Measurements from ENCODE around the gene TMEM138. TPM values are rescaled to one million over a fixed set of nuclear protein-coding genes. Genes with fewer than 3 reads are reported as not detected.

Gene TMEM138
- total and polyA plus RNA-seq, 2 of the 13 experiments (the other 11 are each of a cell fraction or from before 2014, with no cell fraction given) = 43.5 to 61.0 TPM

DNA sequence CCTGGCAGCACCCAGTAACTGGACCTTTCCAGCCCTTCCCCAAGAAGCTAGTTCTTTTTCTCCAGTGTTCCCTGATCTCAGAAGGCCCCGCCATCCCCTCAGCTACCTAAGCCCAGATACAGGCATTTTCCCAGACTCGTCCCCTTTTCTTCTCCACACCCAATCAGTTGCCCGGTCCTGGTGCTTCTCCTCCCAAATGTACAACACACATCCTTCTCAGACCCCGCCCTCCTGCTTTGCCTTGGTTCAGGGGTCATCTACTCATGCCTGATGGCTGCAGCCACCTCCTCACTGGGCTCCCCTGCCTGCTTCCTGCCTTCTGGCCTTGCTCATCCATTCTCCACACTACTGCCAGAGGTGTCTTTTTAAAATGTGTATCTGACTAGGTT, 22.7 kb upstream of the TMEM138 start:
- H4K20me1 ChIP-seq (ENCODE audit: insufficient read depth, low read length) = 0 out of 2 replicates have a peak, but pooled peaks cover 4% of the 10 kb centered on the region
- 94% methylated on average over 4 of the region's 4 CpGs for WGBS (ENCODE audit: low lambda C conversion rate)
- intact Hi-C loops (cut with micrococcal nuclease; ENCODE audit: unreplicated experiment) = loop anchor here (10.0 kb wide), 1 partner anchor 85 kb away; no protein-coding TSS in a partner anchor
- no peak overlapping the region for H3K9ac ChIP-seq (ENCODE audit: insufficient read depth, low read depth, low read length)
- H3K36me3 ChIP-seq (replicated peaks in 1 of 2; ENCODE audit: control insufficient read depth in 1 of 2, insufficient read depth in 2 of 2, low read length in 2 of 2) = peaks cover 39 to 64% of the 10 kb centered on the region in 2 experiments
- in situ Hi-C loops (cut with HindIII; ENCODE audit: extremely low pct_ligation_motif_present, low pct_unique_long_range_greater_than_20kb) = loop anchor here (5.0 kb wide), 1 partner anchor 48 kb away; no protein-coding TSS in a partner anchor
- FAIRE-seq (no peak), DNase-seq (ENCODE audit: low spot score) (no peak), ATAC-seq (no peak)
- H3K79me2 ChIP-seq (ENCODE audit: insufficient read depth, low read length) = peaks cover 35% of the 10 kb centered on the region
- ChIA-PET POLR2A (no interaction called here), CTCF (ENCODE audit: low intra/inter-chr PET ratio, low total read pairs) (no interaction called here)
- H3K4me1 ChIP-seq (ENCODE audit: insufficient read depth, low read length) = peaks cover 25% of the 10 kb centered on the region
- no peak overlapping the region for H3K27ac ChIP-seq (ENCODE audit: extremely low read length, insufficient read depth, low read length)
- no peaks in the 10 kb centered on the region for H3K27me3 ChIP-seq (ENCODE audit: control insufficient read depth in 1 of 2, insufficient read depth in 2 of 2, low read length in 2 of 2)
- no peak overlapping the region for H3K4me2 ChIP-seq (ENCODE audit: low read depth, low read length)
- no peak overlapping the region for H2AFZ ChIP-seq (ENCODE audit: low read length)
- no peak overlapping the region for H3K4me3 ChIP-seq (replicated peaks in 1 of 3; ENCODE audit: insufficient read depth in 1 of 3, low read depth in 2 of 3, low read length in 3 of 3)
- H3K9me3 ChIP-seq (ENCODE audit: low read length) = no peaks in the 10 kb centered on the region
- BruUV-seq (replicated peaks) = no TSS peak
- TF ChIP-seq TMF1 (CRISPR knock-in tag; IDR thresholded peaks at IDR 0.05; ENCODE audit: low read depth) (no peak), ZNF75D (CRISPR knock-in tag; IDR thresholded peaks at IDR 0.05; ENCODE audit: borderline replicate concordance) (no peak), ZNF207 (IDR thresholded peaks at IDR 0.05; ENCODE audit: borderline replicate concordance) (no peak), DNMT3B (CRISPR knock-in tag; conservative IDR thresholded peaks at IDR 0.05) (no peak), POLR2G (IDR thresholded peaks at IDR 0.05; ENCODE audit: low read depth, low read length) (no peak), ZC3H4 (CRISPR knock-in tag; IDR thresholded peaks at IDR 0.05; ENCODE audit: borderline replicate concordance) (no peak), ZNF234 (CRISPR knock-in tag; conservative IDR thresholded peaks at IDR 0.05) (no peak), SUZ12 (IDR thresholded peaks at IDR 0.05; ENCODE audit: low read depth, low read length) (no peak), ZNF501 (CRISPR knock-in tag; IDR thresholded peaks at IDR 0.05) (no peak), TSC22D2 (CRISPR knock-in tag; IDR thresholded peaks at IDR 0.05; ENCODE audit: borderline replicate concordance) (no peak), ZFYVE20 (CRISPR knock-in tag; IDR thresholded peaks at IDR 0.05; ENCODE audit: borderline replicate concordance, low read depth) (no peak), CENPX (CRISPR knock-in tag; IDR thresholded peaks at IDR 0.05) (no peak)
- TF ChIP-seq, protein P1, sequence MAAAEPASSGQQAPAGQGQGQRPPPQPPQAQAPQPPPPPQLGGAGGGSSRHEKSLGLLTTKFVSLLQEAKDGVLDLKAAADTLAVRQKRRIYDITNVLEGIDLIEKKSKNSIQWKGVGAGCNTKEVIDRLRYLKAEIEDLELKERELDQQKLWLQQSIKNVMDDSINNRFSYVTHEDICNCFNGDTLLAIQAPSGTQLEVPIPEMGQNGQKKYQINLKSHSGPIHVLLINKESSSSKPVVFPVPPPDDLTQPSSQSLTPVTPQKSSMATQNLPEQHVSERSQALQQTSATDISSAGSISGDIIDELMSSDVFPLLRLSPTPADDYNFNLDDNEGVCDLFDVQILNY (CRISPR knock-in tag; conservative IDR thresholded peaks at IDR 0.05) = no peak
- TF ChIP-seq, protein P2, sequence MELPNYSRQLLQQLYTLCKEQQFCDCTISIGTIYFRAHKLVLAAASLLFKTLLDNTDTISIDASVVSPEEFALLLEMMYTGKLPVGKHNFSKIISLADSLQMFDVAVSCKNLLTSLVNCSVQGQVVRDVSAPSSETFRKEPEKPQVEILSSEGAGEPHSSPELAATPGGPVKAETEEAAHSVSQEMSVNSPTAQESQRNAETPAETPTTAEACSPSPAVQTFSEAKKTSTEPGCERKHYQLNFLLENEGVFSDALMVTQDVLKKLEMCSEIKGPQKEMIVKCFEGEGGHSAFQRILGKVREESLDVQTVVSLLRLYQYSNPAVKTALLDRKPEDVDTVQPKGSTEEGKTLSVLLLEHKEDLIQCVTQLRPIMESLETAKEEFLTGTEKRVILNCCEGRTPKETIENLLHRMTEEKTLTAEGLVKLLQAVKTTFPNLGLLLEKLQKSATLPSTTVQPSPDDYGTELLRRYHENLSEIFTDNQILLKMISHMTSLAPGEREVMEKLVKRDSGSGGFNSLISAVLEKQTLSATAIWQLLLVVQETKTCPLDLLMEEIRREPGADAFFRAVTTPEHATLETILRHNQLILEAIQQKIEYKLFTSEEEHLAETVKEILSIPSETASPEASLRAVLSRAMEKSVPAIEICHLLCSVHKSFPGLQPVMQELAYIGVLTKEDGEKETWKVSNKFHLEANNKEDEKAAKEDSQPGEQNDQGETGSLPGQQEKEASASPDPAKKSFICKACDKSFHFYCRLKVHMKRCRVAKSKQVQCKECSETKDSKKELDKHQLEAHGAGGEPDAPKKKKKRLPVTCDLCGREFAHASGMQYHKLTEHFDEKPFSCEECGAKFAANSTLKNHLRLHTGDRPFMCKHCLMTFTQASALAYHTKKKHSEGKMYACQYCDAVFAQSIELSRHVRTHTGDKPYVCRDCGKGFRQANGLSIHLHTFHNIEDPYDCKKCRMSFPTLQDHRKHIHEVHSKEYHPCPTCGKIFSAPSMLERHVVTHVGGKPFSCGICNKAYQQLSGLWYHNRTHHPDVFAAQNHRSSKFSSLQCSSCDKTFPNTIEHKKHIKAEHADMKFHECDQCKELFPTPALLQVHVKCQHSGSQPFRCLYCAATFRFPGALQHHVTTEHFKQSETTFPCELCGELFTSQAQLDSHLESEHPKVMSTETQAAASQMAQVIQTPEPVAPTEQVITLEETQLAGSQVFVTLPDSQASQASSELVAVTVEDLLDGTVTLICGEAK (IDR thresholded peaks at IDR 0.05) = no peak
- TF ChIP-seq, protein P2 (CRISPR knock-in tag; IDR thresholded peaks at IDR 0.05) = no peak
